ENCODE data around the gene SSTR3.

The SSTR3 gene

GRCh38 chr22:37169406-37169805, 42.9 kb downstream of the SSTR3 start:
- no peak overlapping the region for H3K4me3 ChIP-seq (ENCODE audit: low read depth, low read length)
- H3K79me2 ChIP-seq, result no peaks in the 10 kb centered on the region
- no peak overlapping the region for H3K4me2 ChIP-seq (ENCODE audit: low read length)
- H3K4me1 ChIP-seq, result no peaks in the 10 kb centered on the region
- no peak overlapping the region for H2AFZ ChIP-seq
- TF ChIP-seq CTCF (IDR thresholded peaks at IDR 0.05), result no peak
- no peaks in the 10 kb centered on the region for H3K36me3 ChIP-seq (ENCODE audit: control insufficient read depth, insufficient read depth, low read length)
- no peaks in the 10 kb centered on the region for H3K27me3 ChIP-seq (ENCODE audit: control insufficient read depth, insufficient read depth, low read length)
- H3K9me3 ChIP-seq (ENCODE audit: control insufficient read depth, low read length), result no peaks in the 10 kb centered on the region
- no peak overlapping the region for H3K27ac ChIP-seq
- H3K9ac ChIP-seq, result no peak overlapping the region

GRCh38 chr22:37167981-37168647, 44.2 kb downstream of the SSTR3 start:
- no peak overlapping the region for H3K27ac ChIP-seq
- no peak for TF ChIP-seq CTCF (IDR thresholded peaks at IDR 0.05)
- H2AFZ ChIP-seq, result no peak overlapping the region
- no peaks in the 10 kb centered on the region for H3K4me1 ChIP-seq
- no peaks in the 10 kb centered on the region for H3K36me3 ChIP-seq (ENCODE audit: control insufficient read depth, insufficient read depth, low read length)
- H3K27me3 ChIP-seq (ENCODE audit: control insufficient read depth, insufficient read depth, low read length), result no peaks in the 10 kb centered on the region
- no peak overlapping the region for H3K4me2 ChIP-seq (ENCODE audit: low read length)
- H3K9ac ChIP-seq, result no peak overlapping the region
- no peak overlapping the region for H3K4me3 ChIP-seq (ENCODE audit: low read depth, low read length)
- H3K79me2 ChIP-seq, result no peaks in the 10 kb centered on the region
- H3K9me3 ChIP-seq (ENCODE audit: control insufficient read depth, low read length), result no peaks in the 10 kb centered on the region

GRCh38 chr22:37167176-37167980, 44.9 kb downstream of the SSTR3 start:
- Histone ChIP-seq H3K4me2 (ENCODE audit: low read length) (no peak overlapping the region), H3K27ac (no peak overlapping the region), H3K4me1 (no peaks in the 10 kb centered on the region), H2AFZ (no peak overlapping the region), H3K79me2 (no peaks in the 10 kb centered on the region), H3K9me3 (ENCODE audit: control insufficient read depth, low read length) (no peaks in the 10 kb centered on the region), H3K9ac (no peak overlapping the region), H3K27me3 (ENCODE audit: control insufficient read depth, insufficient read depth, low read length) (no peaks in the 10 kb centered on the region), H3K4me3 (ENCODE audit: low read depth, low read length) (no peak overlapping the region), H3K36me3 (ENCODE audit: control insufficient read depth, insufficient read depth, low read length) (no peaks in the 10 kb centered on the region)
- no peak for TF ChIP-seq CTCF (IDR thresholded peaks at IDR 0.05)

- H3K79me2 ChIP-seq, result no peaks in the 10 kb centered on the region
- no peak overlapping the region for H3K27ac ChIP-seq
- H3K4me2 ChIP-seq (ENCODE audit: low read length), result peak overlapping the region; percentile 57
- H2AFZ ChIP-seq, result peak overlapping the region; percentile 70
- no peaks in the 10 kb centered on the region for H3K36me3 ChIP-seq (ENCODE audit: control insufficient read depth, insufficient read depth, low read length)
- H3K27me3 ChIP-seq (ENCODE audit: control insufficient read depth, insufficient read depth, low read length), result no peaks in the 10 kb centered on the region
- no peaks in the 10 kb centered on the region for H3K9me3 ChIP-seq (ENCODE audit: control insufficient read depth, low read length)
- H3K4me1 ChIP-seq, result no peaks in the 10 kb centered on the region
- no peak overlapping the region for H3K9ac ChIP-seq
- no peak overlapping the region for H3K4me3 ChIP-seq (ENCODE audit: low read depth, low read length)
- TF ChIP-seq CTCF (IDR thresholded peaks at IDR 0.05), result peak; percentile 83
These were observed 45.6 kb downstream of the SSTR3 start for GRCh38 chr22:37166675-37167066.
